DOHH2 (cell line): ENCODE results near the gene ELAVL4.

Experiments used
- H3F3A ChIP-seq: fragments of 200-600 bp; sonication (generic), shearing (Covaris generic); 2 replicates; pipeline ENCODE4 v1.6.0; 2016; ENCODE audit warnings: antibody characterized with exemption, mild to moderate bottlenecking; ENCODE audit not compliant: control insufficient read depth, insufficient read depth
- H3K27ac ChIP-seq: fragments of 200-600 bp; sonication (generic); 2 replicates; pipeline ENCODE4 v1.5.1; 2014; ENCODE audit warnings: low read depth, mild to moderate bottlenecking, low read length, moderate library complexity
- H3K27me3 ChIP-seq: fragments of 200-600 bp; sonication (generic); 2 replicates; pipeline ENCODE4 v1.6.1; 2014; ENCODE audit warnings: mild to moderate bottlenecking, low read length, mixed read lengths; ENCODE audit not compliant: control insufficient read depth
- H3K36me3 ChIP-seq: fragments of 200-600 bp; sonication (generic); 2 replicates; pipeline ENCODE4 v1.6.1; 2014; ENCODE audit warnings: mild to moderate bottlenecking, low read length, moderate library complexity, mixed read lengths; ENCODE audit not compliant: control insufficient read depth
- H3K4me1 ChIP-seq: fragments of 200-600 bp; sonication (generic); 2 replicates; pipeline ENCODE4 v1.6.1; 2014; ENCODE audit warnings: mild to moderate bottlenecking, low read length, mixed read lengths; ENCODE audit not compliant: control insufficient read depth
- H3K4me2 ChIP-seq: fragments of 200-600 bp; sonication (generic); 2 replicates; pipeline ENCODE4 v1.6.0; 2014; ENCODE audit warnings: mild to moderate bottlenecking, low read length, moderate library complexity
- H3K4me3 ChIP-seq: fragments of 200-600 bp; sonication (generic); 2 replicates; pipeline ENCODE4 v1.5.1; 2014; ENCODE audit warnings: mild to moderate bottlenecking, low read length, mixed read lengths
- H3K79me2 ChIP-seq: fragments of 200-600 bp; sonication (generic); 2 replicates; pipeline ENCODE4 v1.6.1; 2014; ENCODE audit warnings: mild to moderate bottlenecking, low read length, mixed read lengths; ENCODE audit not compliant: control insufficient read depth
- H3K9me2 ChIP-seq: fragments of 200-600 bp; sonication (generic); replicated peaks from 2 replicates; pipeline ENCODE4 v1.6.1; 2014; ENCODE audit warnings: mild to moderate bottlenecking, low read length, mixed read lengths; ENCODE audit not compliant: control insufficient read depth
- H3K9me3 ChIP-seq: fragments of 200-600 bp; sonication (generic); 2 replicates; pipeline ENCODE4 v1.6.1; 2014; ENCODE audit warnings: antibody characterized with exemption, low read length, mixed read lengths; ENCODE audit not compliant: control insufficient read depth, insufficient read depth
- H4K20me1 ChIP-seq: fragments of 200-600 bp; sonication (generic); 2 replicates; pipeline ENCODE4 v1.6.0; 2014; ENCODE audit warnings: low read depth, mild to moderate bottlenecking, antibody characterized with exemption, low read length, moderate library complexity; ENCODE audit not compliant: control insufficient read depth, insufficient read depth
- CTCF ChIP-seq: fragments of 200-600 bp; sonication (generic); IDR thresholded peaks from one replicate; pipeline ENCODE4 v1.5.1; 2014; ENCODE audit warnings: antibody characterized with exemption, mild to moderate bottlenecking, low read depth, low read length; ENCODE audit not compliant: poor library complexity, severe bottlenecking
- EZH2phosphoT487 ChIP-seq: fragments of 200-600 bp; sonication (generic); IDR thresholded peaks from 2 replicates; pipeline ENCODE4 v1.6.1; 2017; ENCODE audit warnings: borderline replicate concordance, mild to moderate bottlenecking, antibody characterized with exemption, low read length, moderate library complexity, mixed read lengths

The ELAVL4 gene

DNA sequence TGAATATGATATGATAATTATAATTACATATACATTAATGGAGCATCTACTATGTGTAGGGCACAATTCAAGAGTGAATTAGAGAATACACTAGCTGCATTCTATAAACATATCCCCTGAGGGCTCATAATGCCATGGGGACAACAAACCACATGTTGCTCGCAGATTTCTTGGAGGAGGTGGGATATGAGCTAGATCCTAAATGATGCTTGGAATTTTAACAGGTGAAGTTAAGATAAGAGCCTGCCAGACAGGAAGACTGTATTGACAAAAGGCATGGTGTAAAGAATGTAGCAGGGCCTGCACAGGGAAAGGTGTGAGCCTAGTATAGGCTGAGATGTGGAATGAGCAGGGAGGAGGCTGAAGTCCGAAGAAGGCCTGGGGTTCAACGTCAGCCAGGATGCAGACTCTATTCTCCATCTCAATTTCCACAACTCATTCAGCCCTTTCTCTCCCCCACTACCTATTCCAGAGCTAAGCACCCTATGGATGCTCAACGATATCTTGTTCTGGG is 120.2 kb downstream of the ELAVL4 start:
- no peak overlapping the region for H3K27ac ChIP-seq
- no peaks in the 10 kb centered on the region for H3F3A ChIP-seq
- no peak overlapping the region for H3K4me3 ChIP-seq

GRCh38 chr1:50231209-50231608 is 122.5 kb downstream of the ELAVL4 start:
- Histone ChIP-seq H3K4me1 (no peaks in the 10 kb centered on the region), H3K9me3 (peaks cover 14% of the 10 kb centered on the region; the same call in 1 of the 2 replicates), H3K27me3 (no peaks in the 10 kb centered on the region), H3K4me3 (no peak overlapping the region), H3K79me2 (no peaks in the 10 kb centered on the region), H3F3A (no peaks in the 10 kb centered on the region), H3K4me2 (no peak overlapping the region), H3K36me3 (no peaks in the 10 kb centered on the region), H3K27ac (no peak overlapping the region), H3K9me2 (no peaks in the 10 kb centered on the region), H4K20me1 (no peaks in the 10 kb centered on the region)
- no peak for TF ChIP-seq EZH2phosphoT487
- TF ChIP-seq CTCF, result no peak

More for the DNA sequence above, 120.2 kb downstream of the ELAVL4 start:
- no peaks in the 10 kb centered on the region for H3K79me2 ChIP-seq
- no peaks in the 10 kb centered on the region for H3K36me3 ChIP-seq
- H3K4me1 ChIP-seq, result no peaks in the 10 kb centered on the region
- H4K20me1 ChIP-seq, result no peaks in the 10 kb centered on the region
- no peak overlapping the region for H3K4me2 ChIP-seq
- H3K9me2 ChIP-seq, result no peaks in the 10 kb centered on the region
- no peak for TF ChIP-seq EZH2phosphoT487
- no peak for TF ChIP-seq CTCF
- no peaks in the 10 kb centered on the region for H3K27me3 ChIP-seq
- peaks cover 20% of the 10 kb centered on the region; the same call in 1 of the 2 replicates for H3K9me3 ChIP-seq

DNA sequence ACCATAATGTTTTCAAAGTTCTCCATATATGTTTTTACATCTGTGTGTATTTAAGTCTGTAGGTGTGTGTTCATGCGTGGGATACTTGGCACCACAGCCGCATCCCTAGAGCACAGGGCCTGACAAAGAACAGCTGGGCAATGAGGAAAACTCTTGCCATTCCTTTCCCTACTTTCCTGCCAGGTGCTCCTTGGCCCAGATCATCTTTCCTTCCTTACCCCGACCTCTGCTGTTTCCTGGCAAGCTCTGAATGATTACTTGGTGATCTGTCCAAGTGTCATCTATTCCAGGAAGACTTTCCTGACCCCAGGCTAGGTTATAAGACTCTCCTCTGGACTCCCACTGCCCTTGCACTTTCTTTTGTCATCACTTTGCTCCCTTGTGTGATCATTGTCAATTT is 123.6 kb downstream of the ELAVL4 start:
- H3K4me3 ChIP-seq, result no peak overlapping the region
- no peak for TF ChIP-seq EZH2phosphoT487
- no peak for TF ChIP-seq CTCF
- no peaks in the 10 kb centered on the region for H3K27me3 ChIP-seq
- H3K9me2 ChIP-seq, result no peaks in the 10 kb centered on the region
- H3K79me2 ChIP-seq, result no peaks in the 10 kb centered on the region
- H3K27ac ChIP-seq, result no peak overlapping the region
- H4K20me1 ChIP-seq, result no peaks in the 10 kb centered on the region
- H3K36me3 ChIP-seq, result no peaks in the 10 kb centered on the region
- H3K4me1 ChIP-seq, result no peaks in the 10 kb centered on the region
- H3F3A ChIP-seq, result no peaks in the 10 kb centered on the region
- no peak overlapping the region for H3K4me2 ChIP-seq
- H3K9me3 ChIP-seq, result peaks cover 6% of the 10 kb centered on the region; the same call in 1 of the 2 replicates
